Neural cell (in vitro differentiated cells): Measurements from ENCODE around the gene FAM170B.

Experiments used
- RAD21 ChIP-seq: fragments of 450-650 bp; conservative IDR thresholded peaks from 2 replicates; pipeline ENCODE4 v1.6.1; 2014; ENCODE audit warnings: antibody characterized with exemption, mild to moderate bottlenecking, moderate library complexity
- TF ChIP-seq, protein P1 (sequence below): fragments of 450-650 bp; IDR thresholded peaks from 2 replicates; pipeline ENCODE4 v1.5.1; 2014; ENCODE audit warnings: antibody characterized with exemption, mild to moderate bottlenecking, moderate library complexity; ENCODE audit not compliant: poor library complexity, severe bottlenecking

DNA sequence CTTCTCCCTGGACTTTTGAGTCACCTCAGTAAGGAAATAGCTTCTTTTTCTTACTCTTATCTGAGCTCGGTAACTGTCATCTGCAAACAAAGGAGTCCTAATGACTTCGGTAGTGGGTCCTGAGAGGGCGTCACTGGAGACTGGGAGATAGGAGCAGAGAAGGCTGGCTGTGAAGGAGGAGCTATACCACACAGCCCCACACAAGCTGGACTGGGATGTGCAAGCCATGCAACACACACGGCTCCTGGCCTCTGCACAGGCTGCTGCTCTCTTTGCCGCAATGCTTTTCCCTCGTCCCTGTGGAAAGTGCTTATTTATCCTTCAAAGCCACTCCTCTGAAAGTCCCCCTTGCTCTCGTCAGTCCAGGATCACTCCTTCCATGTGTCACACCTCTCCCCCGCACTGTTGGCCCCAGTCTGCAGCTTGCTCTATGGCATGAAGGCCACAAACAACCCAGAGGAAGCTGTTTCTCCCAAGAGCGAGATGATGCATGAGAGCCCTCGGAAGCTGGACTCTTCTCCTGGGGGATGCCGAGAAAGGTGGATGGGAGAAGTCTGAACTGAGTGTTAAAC is 39.5 kb upstream of the FAM170B start:
- TF ChIP-seq, protein P1, sequence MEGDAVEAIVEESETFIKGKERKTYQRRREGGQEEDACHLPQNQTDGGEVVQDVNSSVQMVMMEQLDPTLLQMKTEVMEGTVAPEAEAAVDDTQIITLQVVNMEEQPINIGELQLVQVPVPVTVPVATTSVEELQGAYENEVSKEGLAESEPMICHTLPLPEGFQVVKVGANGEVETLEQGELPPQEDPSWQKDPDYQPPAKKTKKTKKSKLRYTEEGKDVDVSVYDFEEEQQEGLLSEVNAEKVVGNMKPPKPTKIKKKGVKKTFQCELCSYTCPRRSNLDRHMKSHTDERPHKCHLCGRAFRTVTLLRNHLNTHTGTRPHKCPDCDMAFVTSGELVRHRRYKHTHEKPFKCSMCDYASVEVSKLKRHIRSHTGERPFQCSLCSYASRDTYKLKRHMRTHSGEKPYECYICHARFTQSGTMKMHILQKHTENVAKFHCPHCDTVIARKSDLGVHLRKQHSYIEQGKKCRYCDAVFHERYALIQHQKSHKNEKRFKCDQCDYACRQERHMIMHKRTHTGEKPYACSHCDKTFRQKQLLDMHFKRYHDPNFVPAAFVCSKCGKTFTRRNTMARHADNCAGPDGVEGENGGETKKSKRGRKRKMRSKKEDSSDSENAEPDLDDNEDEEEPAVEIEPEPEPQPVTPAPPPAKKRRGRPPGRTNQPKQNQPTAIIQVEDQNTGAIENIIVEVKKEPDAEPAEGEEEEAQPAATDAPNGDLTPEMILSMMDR, result no peak
- TF ChIP-seq RAD21, result no peak
